HG02852 (cell line): ENCODE measurements around the gene EFCAB10.

ENCODE experiments used
- ATAC-seq: cut with Tn5 transposase; IDR thresholded peaks from one replicate; pipeline ENCODE4 v1.9.1; 2021; ENCODE audit warnings: mild to moderate bottlenecking, moderate library complexity; ENCODE audit not compliant: unreplicated experiment

EFCAB10 gene

GRCh38 chr7:105581066-105581811 is at the start of gene EFCAB10:
EFCAB10 (minus strand) TSS chr7:105581493; CDS start chr7:105581463, 30 bp downstream.
- ATAC-seq = peak; percentile 78

GRCh38 chr7:105625986-105626385 is 44.7 kb upstream of the EFCAB10 start:
- no peak for ATAC-seq

- ATAC-seq = no peak
These were observed 42.6 kb upstream of the EFCAB10 start for GRCh38 chr7:105623906-105624305.

- ATAC-seq = no peak
These were observed 42.1 kb upstream of the EFCAB10 start for GRCh38 chr7:105623378-105623777.

DNA sequence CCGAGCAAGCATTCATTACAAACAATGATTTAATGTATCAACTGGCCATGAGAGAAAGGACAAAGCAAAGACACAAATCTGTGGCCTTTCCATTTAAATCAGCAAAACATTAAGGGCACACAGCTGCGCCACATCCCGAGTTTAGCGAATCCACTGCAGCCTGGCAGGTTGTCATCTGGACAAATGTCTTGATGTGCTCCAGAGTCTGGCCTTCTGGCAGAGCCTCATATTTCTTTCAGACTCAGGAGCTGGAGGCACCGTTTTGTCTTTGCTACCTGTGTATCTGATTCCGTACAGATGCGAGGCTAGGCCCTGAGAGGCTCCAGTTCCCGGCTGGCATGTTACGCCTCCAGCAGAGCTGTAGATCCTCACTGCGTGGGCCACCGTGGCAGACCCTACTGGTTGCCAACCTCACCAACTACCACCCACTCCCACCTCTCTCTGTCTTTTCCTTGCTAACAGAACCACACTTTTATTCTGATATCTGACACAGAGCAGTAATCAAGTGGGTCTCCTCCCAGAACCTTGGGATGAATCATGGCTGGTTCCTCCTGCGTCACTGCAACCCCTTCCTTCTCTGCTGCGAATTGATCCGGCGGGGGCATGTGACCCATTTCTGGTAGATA is 40.9 kb upstream of the EFCAB10 start:
- no peak for ATAC-seq

DNA sequence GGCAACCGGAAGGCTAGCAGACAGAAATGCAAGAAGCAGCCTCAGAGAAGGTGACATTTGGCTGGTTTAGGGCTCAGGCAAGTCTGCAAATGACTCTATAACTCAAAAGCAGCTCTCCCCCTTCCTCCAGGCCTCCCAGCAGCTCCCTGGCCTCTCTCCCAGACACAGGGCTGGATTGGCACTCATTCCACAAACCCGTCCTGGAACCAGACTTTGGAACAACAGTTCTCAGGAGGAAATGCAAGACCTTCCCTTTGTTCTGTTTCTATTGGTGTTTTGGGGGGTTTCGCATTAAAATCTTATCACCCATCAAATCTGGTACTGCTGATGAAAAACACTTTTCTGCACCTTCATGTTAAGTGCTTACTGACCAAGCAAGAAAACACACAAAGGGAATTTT is 40.3 kb upstream of the EFCAB10 start:
- no peak for ATAC-seq

GRCh38 chr7:105621176-105621575 is 39.9 kb upstream of the EFCAB10 start:
- no peak for ATAC-seq

DNA sequence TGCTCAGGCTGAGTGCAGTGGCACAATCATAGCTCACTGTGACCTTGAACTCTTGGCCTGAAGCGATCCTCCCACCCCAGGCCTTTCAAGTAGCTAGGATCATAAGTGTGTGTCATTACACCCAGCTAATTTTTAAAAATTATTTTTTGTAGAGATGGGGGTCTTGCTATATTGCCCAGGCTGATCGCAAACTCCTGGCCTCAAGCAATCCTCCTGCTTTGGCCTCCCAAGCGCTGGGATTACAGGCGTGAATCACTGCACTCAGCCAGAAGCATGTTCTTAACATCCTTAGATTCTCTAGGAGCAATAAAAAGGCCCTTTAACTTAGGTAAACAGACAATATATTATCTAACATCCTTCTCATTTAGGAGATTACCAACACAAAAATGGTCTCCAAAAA is 38.3 kb upstream of the EFCAB10 start:
- ATAC-seq = no peak

GRCh38 chr7:105618016-105618296 is 36.7 kb upstream of the EFCAB10 start:
- ATAC-seq = no peak

DNA sequence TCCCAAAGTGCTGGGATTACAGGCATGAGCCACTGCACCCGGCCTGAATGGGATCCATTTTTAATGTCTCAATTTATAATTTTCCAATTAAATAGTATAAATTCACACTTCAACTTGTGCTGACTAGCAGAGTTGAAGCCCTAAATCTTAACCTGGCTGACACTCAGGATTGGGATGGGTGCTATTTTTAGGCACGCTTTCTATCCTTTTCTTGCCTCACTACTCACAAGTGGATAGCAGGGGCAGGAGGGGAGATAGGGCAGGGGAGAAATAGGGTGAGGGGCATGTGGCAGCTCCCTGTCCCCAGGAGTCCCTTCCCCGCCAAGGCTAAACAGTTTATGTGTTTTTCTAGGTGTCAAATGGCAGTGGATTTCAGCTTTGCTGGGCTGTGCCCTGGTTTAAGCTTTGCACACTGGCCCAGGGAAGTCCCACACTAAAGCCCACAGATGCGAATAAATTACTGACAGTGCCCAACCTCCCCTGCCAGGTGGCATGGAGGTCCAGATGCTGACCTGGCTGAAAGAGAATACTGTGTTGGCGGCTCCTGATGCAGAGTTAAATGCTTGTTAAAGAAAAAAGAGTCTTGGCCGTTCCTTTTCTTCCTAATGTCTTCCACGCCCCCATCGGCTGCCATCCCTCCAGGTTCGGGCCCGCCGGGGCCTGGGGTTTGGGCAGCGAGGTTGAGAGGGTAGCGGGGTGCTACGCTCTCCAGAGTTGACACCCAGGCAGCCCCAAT is 36.2 kb upstream of the EFCAB10 start:
- no peak for ATAC-seq

DNA sequence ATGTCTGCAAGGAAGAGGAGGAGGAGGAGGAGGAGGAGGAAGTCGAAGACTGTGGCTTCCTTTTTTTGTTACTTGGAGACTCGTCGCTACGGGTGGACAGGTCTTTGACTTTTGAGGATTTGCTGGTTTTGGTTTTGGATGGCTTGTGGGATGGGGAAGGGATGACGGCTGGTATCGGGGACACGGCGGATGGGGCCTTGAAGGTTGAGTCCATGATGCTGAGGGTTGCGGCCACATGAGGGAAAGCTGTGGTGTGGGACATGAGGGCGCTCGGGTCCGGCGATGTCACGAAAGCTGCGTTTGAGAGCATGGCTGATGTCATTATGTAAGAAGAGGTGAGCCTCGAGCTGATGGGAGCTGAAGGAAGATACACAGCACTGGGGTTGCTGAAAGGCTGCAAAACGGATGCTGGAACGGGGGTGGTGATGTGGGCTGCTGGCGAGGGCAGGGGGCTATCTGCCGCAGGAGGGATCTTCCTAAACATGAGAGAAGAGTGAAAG is 33.1 kb upstream of the EFCAB10 start:
- ATAC-seq = no peak

DNA sequence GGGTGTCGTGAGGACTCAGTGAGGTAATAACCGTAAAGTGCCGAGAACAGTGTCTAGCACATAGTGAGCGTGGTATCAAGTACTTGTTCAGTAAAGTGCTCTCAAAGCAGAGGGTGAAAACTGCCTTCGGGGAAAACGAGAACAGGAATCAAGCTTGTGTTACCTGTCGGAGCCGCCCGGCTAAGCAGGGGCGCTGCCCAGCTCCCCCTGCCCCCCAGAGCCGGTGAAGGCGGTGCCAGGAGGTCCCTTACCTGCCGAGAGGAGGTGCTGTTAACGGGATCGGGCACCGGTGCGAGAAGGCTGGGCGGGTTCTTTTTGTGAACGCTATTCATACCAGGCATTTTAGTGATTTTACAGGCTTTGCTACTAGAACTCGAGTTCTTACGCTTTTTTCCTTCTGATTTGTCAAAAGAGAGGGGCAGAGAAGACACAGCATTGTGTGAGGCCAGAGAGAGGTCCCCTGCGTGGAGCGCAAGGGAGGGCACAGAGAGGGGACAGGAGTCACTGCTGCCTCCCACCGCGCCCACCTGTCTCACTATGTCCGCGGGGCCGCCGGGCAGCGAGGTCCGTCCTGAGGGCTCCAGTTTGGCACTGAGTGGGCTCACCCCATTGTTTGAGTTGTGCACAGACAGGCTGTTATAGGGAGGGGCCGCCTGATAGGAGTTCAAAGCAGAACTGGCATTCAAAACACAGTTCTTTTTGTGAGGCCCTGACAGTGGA is 32.5 kb upstream of the EFCAB10 start:
- ATAC-seq = no peak

- no peak for ATAC-seq
These were observed 31.5 kb upstream of the EFCAB10 start for GRCh38 chr7:105612806-105613205.

GRCh38 chr7:105611856-105612775 is 30.8 kb upstream of the EFCAB10 start:
- no peak for ATAC-seq

DNA sequence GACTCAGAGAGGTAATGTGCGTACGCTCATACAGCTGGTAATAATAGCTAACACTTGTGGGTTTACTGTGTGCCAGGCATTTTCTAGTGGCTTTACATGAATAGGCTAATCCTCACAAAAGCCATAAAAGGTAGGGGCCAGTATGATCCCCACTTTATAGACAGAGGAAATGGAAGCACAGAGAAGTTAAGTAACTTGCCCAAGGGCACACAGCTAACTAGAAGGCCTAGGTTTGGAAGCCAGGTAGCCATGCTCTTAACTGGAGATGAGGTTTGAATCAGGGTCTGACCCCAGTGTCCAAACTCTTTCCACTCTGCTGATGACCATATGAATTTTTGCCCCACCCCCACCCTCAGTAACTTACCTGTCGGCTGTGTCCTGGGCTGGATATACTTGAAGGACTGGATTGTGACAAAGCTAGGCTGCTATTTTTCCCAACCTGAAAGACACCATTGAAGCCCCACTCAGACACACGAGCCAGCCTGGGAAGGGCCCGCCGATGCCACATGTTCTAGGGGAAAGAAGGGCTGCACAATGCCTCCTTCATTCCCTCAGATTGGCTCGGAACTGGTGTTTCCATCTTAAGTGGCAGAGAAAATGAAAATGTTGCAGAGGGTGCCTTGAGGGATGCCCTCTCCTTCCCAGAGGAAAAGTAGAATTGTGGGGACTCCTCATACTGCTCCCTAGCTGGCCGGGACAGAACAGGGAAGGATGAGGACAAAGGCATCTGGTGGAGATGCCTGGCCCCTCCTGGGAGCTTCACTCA is 29.1 kb upstream of the EFCAB10 start:
- no peak for ATAC-seq

- ATAC-seq = no peak
These were observed 21.3 kb upstream of the EFCAB10 start for GRCh38 chr7:105602325-105603305.

GRCh38 chr7:105600720-105601550 is 19.6 kb upstream of the EFCAB10 start:
- ATAC-seq = no peak
